Caki2 (cell line): ENCODE data around the gene GATAD2B. TPM values are rescaled to one million over a fixed set of nuclear protein-coding genes. Genes with fewer than 3 reads are reported as not detected.
A peak's percentile ranks its signal among the peaks of the same experiment; 100 is the strongest.

ENCODE experiments used
- DNase-seq: peaks from one replicate; pipeline ENCODE4 v3.0.0-alpha.2; 2015; ENCODE audit warnings: low read depth
- in situ Hi-C: cut with HindIII; loops from 2 replicates; pipeline ENCODE4 v1.10.0; 2016; ENCODE audit warnings: low sequenced_read_pairs, low pct_unique_long_range_greater_than_20kb, mixed read lengths
- total RNA-seq: library from RNA; depleted of rRNA; stranded (reverse); fragments of >200 nt; shearing (Covaris generic); gene quantifications from 2 replicates; pipeline ENCODE4 v1.2.3, GENCODE V29; 2014; ENCODE audit warnings: low replicate concordance

The GATAD2B gene
- total RNA-seq, 1 experiment from 2014 or later, result 1.1 TPM

GRCh38 chr1:153816283-153816889, 106.4 kb downstream of the GATAD2B start:
- DNase-seq, result no peak
- in situ Hi-C loops, result no loop called here

GRCh38 chr1:153805886-153806719, 116.7 kb downstream of the GATAD2B start:
- in situ Hi-C loops, result no loop called here
- no peak for DNase-seq

DNA sequence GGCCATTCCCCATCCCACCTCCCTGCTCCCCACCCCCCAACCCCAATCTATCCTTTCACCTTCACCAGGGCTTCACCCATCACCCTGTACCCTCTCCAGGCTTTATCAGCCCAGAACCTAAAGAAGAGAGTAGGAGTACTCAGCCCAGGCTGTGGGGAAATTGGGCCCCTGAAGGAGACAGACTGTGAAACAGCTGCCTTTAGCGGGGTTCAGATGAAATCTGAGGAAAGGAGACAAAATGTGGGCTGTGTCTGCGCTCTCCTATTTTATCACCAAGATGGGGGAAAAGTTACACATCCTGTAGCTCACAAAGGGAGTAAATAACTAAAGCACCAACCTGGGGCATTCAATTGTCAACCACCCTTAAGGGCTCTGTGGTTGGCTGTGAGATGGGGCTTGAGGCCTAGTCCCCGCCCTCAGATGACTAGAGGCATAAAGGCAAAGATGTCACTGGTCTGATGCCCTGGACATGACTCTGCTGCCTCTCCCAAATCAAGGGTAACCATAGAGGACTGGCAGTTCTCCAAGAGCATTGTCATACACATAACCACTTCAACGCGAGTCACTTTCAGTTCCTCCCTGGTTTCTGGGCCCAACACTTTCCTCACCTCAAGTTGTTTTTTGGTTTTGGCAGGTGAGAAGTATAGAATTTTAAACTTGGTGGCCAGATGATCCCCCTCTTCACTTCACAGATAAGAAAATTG, 117.6 kb downstream of the GATAD2B start:
- DNase-seq, result peak; percentile 64
- in situ Hi-C loops, result no loop called here

DNA sequence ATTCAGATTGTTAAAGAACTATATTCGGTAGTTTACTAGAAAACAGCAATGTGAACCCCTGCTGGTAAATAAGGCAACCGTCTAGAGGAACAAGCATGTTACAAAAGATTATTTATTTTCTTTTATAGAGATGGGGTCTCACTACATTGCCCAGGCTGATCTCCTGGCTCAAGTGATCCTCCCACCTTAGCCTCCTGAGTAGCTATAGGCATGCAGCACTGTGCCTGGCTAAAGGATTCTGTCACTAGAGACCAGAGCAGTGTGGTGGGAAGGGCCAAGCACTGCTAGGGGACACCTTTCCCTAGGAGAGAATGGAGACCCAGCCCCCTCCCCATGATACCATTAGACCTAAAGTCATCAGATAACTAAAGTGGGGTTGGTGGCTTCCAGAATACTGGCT, 118.7 kb downstream of the GATAD2B start:
- no peak for DNase-seq
- in situ Hi-C loops, result no loop called here

GRCh38 chr1:153803470-153804056, 119.2 kb downstream of the GATAD2B start:
- in situ Hi-C loops, result no loop called here
- DNase-seq, result no peak

GRCh38 chr1:153801786-153802697, 120.7 kb downstream of the GATAD2B start:
- in situ Hi-C loops, result no loop called here
- DNase-seq, result no peak

DNA sequence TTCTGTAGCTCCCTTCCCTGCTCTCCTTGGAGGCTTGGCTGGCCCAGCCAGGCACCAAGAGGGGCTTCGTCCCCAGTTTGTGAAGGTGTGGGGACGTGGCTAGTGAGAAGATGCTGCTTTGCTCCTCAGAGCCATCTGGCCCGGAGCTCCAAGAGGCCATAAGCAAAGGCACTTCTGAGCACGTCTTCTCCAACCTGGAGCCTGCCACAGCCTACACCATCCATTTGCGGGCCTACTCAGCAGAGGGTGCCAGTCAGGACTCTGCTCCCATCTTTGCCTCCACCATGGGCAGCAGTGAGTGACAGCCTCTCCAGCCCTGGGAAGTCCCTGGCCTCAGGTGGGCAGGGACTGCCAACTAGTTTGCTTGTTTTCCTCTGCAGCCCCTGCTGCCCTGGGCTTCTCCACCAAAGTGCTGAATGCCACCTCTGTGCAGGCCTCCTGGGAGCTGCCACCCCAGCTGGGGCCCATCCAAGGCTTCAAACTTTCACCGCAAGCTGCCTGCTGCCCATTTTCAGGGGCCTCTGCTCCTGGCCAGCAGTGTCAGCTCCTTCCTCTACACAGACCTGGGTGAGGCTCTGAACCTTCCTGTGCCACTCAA, 121.6 kb downstream of the GATAD2B start:
- in situ Hi-C loops, result no loop called here
- DNase-seq, result no peak

DNA sequence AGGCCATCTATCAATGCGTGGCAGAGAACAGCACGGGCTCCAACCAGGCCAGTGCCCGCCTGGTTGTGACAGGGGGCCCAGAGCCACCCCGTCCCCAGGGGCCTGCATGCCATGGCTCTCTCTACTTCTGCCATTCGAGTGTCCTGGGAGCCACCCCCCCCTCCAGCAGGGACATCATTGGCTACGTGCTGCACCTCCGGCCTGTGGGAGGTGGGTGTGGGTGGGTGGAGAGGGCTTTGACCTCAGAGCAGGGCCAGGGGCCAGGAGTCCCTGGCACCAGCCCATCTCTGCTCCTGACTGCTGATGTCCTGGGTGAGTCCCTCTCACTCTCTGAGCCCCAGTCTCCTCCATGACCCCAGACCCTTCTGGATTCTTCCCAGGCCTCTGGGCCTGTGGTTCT, 122.3 kb downstream of the GATAD2B start:
- DNase-seq, result no peak

DNA sequence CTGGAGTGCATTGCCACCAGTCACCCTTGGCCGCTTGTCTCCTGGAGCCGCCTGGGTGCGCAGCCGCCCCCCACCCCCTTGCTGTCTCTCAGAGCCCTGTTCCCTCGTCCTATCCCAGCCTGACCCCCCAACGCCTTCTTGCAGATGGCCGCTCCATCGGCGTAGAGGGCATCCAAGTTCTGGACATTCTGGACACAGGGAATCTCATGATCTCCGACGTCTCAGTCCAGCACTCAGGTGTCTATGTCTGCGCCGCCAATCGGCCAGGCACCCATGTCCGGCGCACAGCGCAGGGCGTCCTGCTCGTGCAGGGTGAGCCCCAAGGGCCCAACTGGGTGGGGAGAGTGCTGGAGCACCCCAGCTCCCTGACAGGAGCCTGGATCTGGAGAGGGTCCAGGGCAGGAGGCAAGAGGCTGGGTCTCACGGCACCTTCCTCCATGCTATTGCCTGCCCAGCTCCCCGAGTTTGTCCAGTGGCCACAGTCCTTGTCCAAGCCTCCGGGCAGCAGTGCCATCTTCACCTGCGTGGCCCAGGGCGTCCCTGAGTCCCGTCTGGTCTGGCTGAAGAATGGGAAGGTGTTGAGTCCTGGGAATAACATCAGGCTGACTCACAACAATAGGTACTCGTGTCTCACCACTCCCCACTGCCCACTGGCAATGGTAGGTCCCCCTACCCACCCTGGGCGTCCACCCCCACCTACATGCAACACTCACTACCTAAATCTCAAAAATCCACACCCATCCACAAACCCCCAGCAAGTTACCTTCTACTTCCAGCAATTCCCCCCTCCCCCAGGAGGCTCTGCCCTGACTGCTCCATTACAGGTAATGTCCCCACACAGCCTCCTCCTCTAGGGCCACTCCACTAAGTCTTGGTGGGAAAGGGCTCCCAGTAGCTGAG, 123.0 kb downstream of the GATAD2B start:
- DNase-seq, result no peak
- in situ Hi-C loops, result no loop called here

More for the DNA sequence above, 122.3 kb downstream of the GATAD2B start:
- in situ Hi-C loops, result no loop called here

DNA sequence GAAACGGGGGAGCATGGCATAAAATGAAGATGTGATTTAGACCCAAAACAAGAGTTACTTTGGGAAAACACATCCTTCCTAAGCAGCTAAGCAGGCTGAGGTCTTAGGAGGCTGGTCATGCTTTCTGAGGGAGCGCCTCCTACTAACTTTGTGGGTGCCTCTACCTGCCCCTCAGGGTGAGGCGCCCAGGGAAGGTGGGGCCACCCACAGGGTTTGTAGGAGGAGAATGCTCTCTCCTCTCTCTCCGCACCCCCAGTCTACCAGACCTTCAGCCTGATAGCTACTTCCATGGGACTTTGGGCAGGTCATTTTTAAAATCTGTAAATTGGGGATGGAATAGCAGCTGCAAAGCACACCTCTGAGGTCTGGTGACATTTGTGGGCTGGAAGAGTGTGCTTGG, 123.8 kb downstream of the GATAD2B start:
- in situ Hi-C loops, result no loop called here
- DNase-seq, result no peak

DNA sequence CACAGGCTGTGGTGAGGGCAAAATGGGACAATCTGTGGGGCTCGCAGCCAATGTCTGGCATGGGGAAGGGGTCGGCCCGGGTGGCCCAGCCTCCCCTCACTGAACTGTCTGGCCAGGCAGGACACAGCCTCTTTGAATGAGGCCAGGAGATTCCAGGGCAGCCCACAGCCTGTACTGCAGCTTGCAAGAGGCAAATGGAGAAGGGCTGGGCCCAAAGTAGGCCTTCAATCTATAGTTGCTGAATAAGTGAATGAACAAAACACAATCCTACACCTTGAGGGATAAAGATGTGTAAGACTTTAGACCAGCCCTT, 124.3 kb downstream of the GATAD2B start:
- no peak for DNase-seq
- in situ Hi-C loops, result no loop called here

GRCh38 chr1:153796786-153797659, 125.7 kb downstream of the GATAD2B start:
- in situ Hi-C loops, result no loop called here
- peak; percentile 36 for DNase-seq

- in situ Hi-C loops, result no loop called here
- no peak for DNase-seq
Measured at GRCh38 chr1:153795934-153796785, 126.6 kb downstream of the GATAD2B start.

GRCh38 chr1:153795330-153795837, 127.4 kb downstream of the GATAD2B start:
- DNase-seq, result no peak
- in situ Hi-C loops, result no loop called here
